Subcutaneous abdominal adipose tissue (tissue), 5 donors: ENCODE measurements around the gene EDARADD.
"Not testable (repeated sequence)": the region's sequence is repeated elsewhere in the genome, so short reads cannot be mapped to it uniquely, and the experiment has no call there.

ENCODE experiments used
- H3K27ac ChIP-seq: one replicate; pipeline ENCODE4 v1.7.0; 2013; ENCODE audit warnings: low read depth, mild to moderate bottlenecking, inconsistent platforms, low read length, moderate library complexity
- H3K27me3 ChIP-seq, 5 donors: one replicate each; pipeline ENCODE4 v1.7.0; 2013; ENCODE audit warnings: low read length in 5 of 5, inconsistent platforms in 1 of 5; ENCODE audit not compliant: control insufficient read depth in 5 of 5, insufficient read depth in 4 of 5
- H3K36me3 ChIP-seq, 5 donors: one replicate each; pipeline ENCODE4 v1.7.0; 2013; ENCODE audit warnings: low read length in 5 of 5; ENCODE audit not compliant: control insufficient read depth in 5 of 5, insufficient read depth in 5 of 5
- H3K4me1 ChIP-seq, 5 donors: one replicate each; pipeline ENCODE4 v1.7.0; 2013; ENCODE audit warnings: low read length in 5 of 5, mild to moderate bottlenecking in 3 of 5, moderate library complexity in 1 of 5; ENCODE audit not compliant: control insufficient read depth in 5 of 5, insufficient read depth in 5 of 5
- H3K4me3 ChIP-seq, 5 donors: one replicate each; pipeline ENCODE4 v1.7.0; 2013; ENCODE audit warnings: low read length in 5 of 5, low read depth in 1 of 5
- H3K9ac ChIP-seq, 5 donors: one replicate each; pipeline ENCODE4 v1.7.0; 2013; ENCODE audit warnings: low read length in 5 of 5, mild to moderate bottlenecking in 4 of 5, moderate library complexity in 3 of 5
- H3K9me3 ChIP-seq, 5 donors: one replicate each; pipeline ENCODE4 v1.7.0; 2013; ENCODE audit warnings: low read length in 5 of 5; ENCODE audit not compliant: control insufficient read depth in 5 of 5
- donor health status: healthy.
- donor health status: healthy.
- donor health status: healthy.
- donor health status: healthy.
- donor health status: healthy.

EDARADD gene

GRCh38 chr1:236393681-236394481 lies at the start of gene EDARADD:
Gene EDARADD (plus strand): TSS chr1:236394286. CDS start chr1:236394445, 159 bp downstream.
- H3K9me3 ChIP-seq, result no peaks in the 10 kb centered on the region
- peak within 1 kb of the TSS; percentile 48 to 78 (median 69) for H3K4me3 ChIP-seq
- H3K36me3 ChIP-seq, result no peaks in the 10 kb centered on the region
- no peak within 1 kb of the TSS for H3K27ac ChIP-seq
- peaks cover 0 to 19% (median 14%) of the 10 kb centered on the region in 5 donors for H3K4me1 ChIP-seq
- peak within 1 kb of the TSS in 1 of 5 donors; percentile 39 for H3K9ac ChIP-seq
- H3K27me3 ChIP-seq, result peaks cover 9 to 34% (median 17%) of the 10 kb centered on the region in 5 donors

GRCh38 chr1:236345728-236346127 lies 48.4 kb upstream of the EDARADD start:
- Histone ChIP-seq H3K27me3 (peaks cover 0 to 3% (median 0%) of the 10 kb centered on the region in 5 donors), H3K36me3 (no peaks in the 10 kb centered on the region), H3K27ac (no peak overlapping the region), H3K4me1 (peaks cover 0 to 8% (median 3%) of the 10 kb centered on the region in 5 donors), H3K9ac (no peak overlapping the region), H3K4me3 (no peak overlapping the region), H3K9me3 (no peaks in the 10 kb centered on the region)

- H3K36me3 ChIP-seq, result no peaks in the 10 kb centered on the region
- peaks cover 0 to 3% (median 0%) of the 10 kb centered on the region in 5 donors for H3K27me3 ChIP-seq
- peaks cover 0 to 3% (median 1%) of the 10 kb centered on the region in 5 donors for H3K4me1 ChIP-seq
- no peak overlapping the region for H3K27ac ChIP-seq
- H3K9me3 ChIP-seq, result no peaks in the 10 kb centered on the region
- no peak overlapping the region for H3K4me3 ChIP-seq
- H3K9ac ChIP-seq, result no peak overlapping the region
Measured at GRCh38 chr1:236348071-236348470, 46.0 kb upstream of the EDARADD start.

GRCh38 chr1:236350308-236350707 lies 43.8 kb upstream of the EDARADD start:
- H3K27ac ChIP-seq, result no peak overlapping the region
- H3K9ac ChIP-seq, result no peak overlapping the region
- H3K36me3 ChIP-seq, result no peaks in the 10 kb centered on the region
- no peak overlapping the region for H3K4me3 ChIP-seq
- H3K27me3 ChIP-seq, result peaks cover 0 to 3% (median 0%) of the 10 kb centered on the region in 5 donors
- no peaks in the 10 kb centered on the region for H3K4me1 ChIP-seq
- no peaks in the 10 kb centered on the region for H3K9me3 ChIP-seq

GRCh38 chr1:236351875-236352573 lies 42.1 kb upstream of the EDARADD start:
- Histone ChIP-seq H3K9me3 (no peaks in the 10 kb centered on the region), H3K27me3 (peaks cover 0 to 3% (median 0%) of the 10 kb centered on the region in 5 donors), H3K4me1 (no peaks in the 10 kb centered on the region), H3K27ac (no peak overlapping the region), H3K9ac (no peak overlapping the region), H3K4me3 (no peak overlapping the region), H3K36me3 (no peaks in the 10 kb centered on the region)

GRCh38 chr1:236352747-236353146 lies 41.3 kb upstream of the EDARADD start:
- H3K9ac ChIP-seq, H3K4me1 ChIP-seq, H3K4me3 ChIP-seq, H3K27me3 ChIP-seq, H3K36me3 ChIP-seq, H3K9me3 ChIP-seq, H3K27ac ChIP-seq: not testable (repeated sequence)

- H3K27me3 ChIP-seq, result no peaks in the 10 kb centered on the region
- no peak overlapping the region for H3K4me3 ChIP-seq
- no peak overlapping the region for H3K9ac ChIP-seq
- H3K27ac ChIP-seq, result no peak overlapping the region
- no peaks in the 10 kb centered on the region for H3K36me3 ChIP-seq
- no peaks in the 10 kb centered on the region for H3K4me1 ChIP-seq
- H3K9me3 ChIP-seq, result peaks cover 0 to 6% (median 2%) of the 10 kb centered on the region in 5 donors
Measured at GRCh38 chr1:236353813-236354212, 40.3 kb upstream of the EDARADD start.

- H3K9ac ChIP-seq, result no peak overlapping the region
- H3K9me3 ChIP-seq, result peaks cover 0 to 12% (median 3%) of the 10 kb centered on the region in 5 donors
- no peaks in the 10 kb centered on the region for H3K4me1 ChIP-seq
- no peaks in the 10 kb centered on the region for H3K36me3 ChIP-seq
- H3K27me3 ChIP-seq, result no peaks in the 10 kb centered on the region
- no peak overlapping the region for H3K27ac ChIP-seq
- H3K4me3 ChIP-seq, result no peak overlapping the region
Measured at GRCh38 chr1:236354330-236355147, 39.5 kb upstream of the EDARADD start.

- Histone ChIP-seq H3K4me1 (no peaks in the 10 kb centered on the region), H3K9me3 (peaks cover 0 to 12% (median 3%) of the 10 kb centered on the region in 5 donors), H3K27ac (no peak overlapping the region), H3K9ac (no peak overlapping the region), H3K4me3 (no peak overlapping the region), H3K36me3 (no peaks in the 10 kb centered on the region), H3K27me3 (no peaks in the 10 kb centered on the region)
Measured at GRCh38 chr1:236356141-236356540, 37.9 kb upstream of the EDARADD start.
